Muscle of leg (tissue), 11 donors: ENCODE data around the gene PICALM. TPM values are rescaled to one million over a fixed set of nuclear protein-coding genes. Genes with fewer than 3 reads are reported as not detected.
A peak's percentile ranks its signal among the peaks of the same experiment; 100 is the strongest.
"Not testable (repeated sequence)": the region's sequence is repeated elsewhere in the genome, so short reads cannot be mapped to it uniquely, and the experiment has no call there.

ENCODE experiments used
- DNase-seq: peaks from one replicate; pipeline ENCODE4 v3.0.0; 2013
- H3K27ac ChIP-seq: one replicate; pipeline ENCODE4 v1.5.1; 2013; ENCODE audit warnings: mild to moderate bottlenecking, low read length, control low read depth
- H3K27me3 ChIP-seq: one replicate; pipeline ENCODE4 v1.6.1; 2013; ENCODE audit warnings: low read length; ENCODE audit not compliant: control insufficient read depth, insufficient read depth
- H3K36me3 ChIP-seq: one replicate; pipeline ENCODE4 v1.6.1; 2013; ENCODE audit warnings: low read length; ENCODE audit not compliant: control insufficient read depth, insufficient read depth
- H3K4me1 ChIP-seq: one replicate; pipeline ENCODE4 v1.6.1; 2013; ENCODE audit warnings: low read length; ENCODE audit not compliant: control insufficient read depth, insufficient read depth
- H3K4me3 ChIP-seq: one replicate; pipeline ENCODE4 v1.5.1; 2013; ENCODE audit warnings: low read length, control low read depth
- H3K9me3 ChIP-seq: replicated peaks from 2 replicates; pipeline ENCODE4 v1.6.1; 2013; ENCODE audit warnings: low read depth, low read length; ENCODE audit not compliant: control insufficient read depth
- WGBS: methylation state at CpG from one replicate; pipeline ENCODE4 v1.1.5; 2013; ENCODE audit warnings: missing lambda C conversion rate; ENCODE audit not compliant: insufficient coverage; 5-methylcytosine and 5-hydroxymethylcytosine counted together
- polyA plus RNA-seq, 8 donors: library from polyadenylated mRNA; unstranded; fragments of 120-200 nt; gene quantifications; one replicate each; pipeline versions ENCODE4 v1.2.1 to v1.2.3, GENCODE V29; 2013; ENCODE audit warnings: inconsistent platforms in 1 of 8, low replicate concordance in 1 of 8; ENCODE audit not compliant: insufficient read length in 8 of 8, insufficient read depth in 1 of 8
- total RNA-seq: library from RNA; stranded (reverse); fragments of 120-200 nt; gene quantifications from one replicate; pipeline ENCODE4 v1.2.4, GENCODE V29; 2013

Gene PICALM
- total and polyA plus RNA-seq, 9 donors, result 96.2 to 171 (median 116) TPM

GRCh38 chr11:85961130-85961529 lies 107.8 kb downstream of the PICALM start:
- no peak for DNase-seq
- H3K4me1 ChIP-seq, result peaks cover 8% of the 10 kb centered on the region
- peak overlapping the region; percentile 29 for H3K27ac ChIP-seq
- H3K27me3 ChIP-seq, result no peaks in the 10 kb centered on the region
- WGBS, result no CpG with 5 or more reads among the region's 6 CpGs
- peaks cover 25% of the 10 kb centered on the region for H3K36me3 ChIP-seq
- no peak overlapping the region for H3K4me3 ChIP-seq
- H3K9me3 ChIP-seq, result no peaks in the 10 kb centered on the region

GRCh38 chr11:85960678-85961077 lies 108.2 kb downstream of the PICALM start:
- Histone ChIP-seq H3K4me3 (no peak overlapping the region), H3K4me1 (peaks cover 8% of the 10 kb centered on the region), H3K27me3 (no peaks in the 10 kb centered on the region), H3K36me3 (peaks cover 22% of the 10 kb centered on the region), H3K9me3 (no peaks in the 10 kb centered on the region), H3K27ac (no peak overlapping the region)
- no peak for DNase-seq
- 66% methylated on average over 3 of the region's 3 CpGs for WGBS

- Histone ChIP-seq H3K27ac (peak overlapping the region; percentile 1), H3K4me3 (no peak overlapping the region), H3K9me3 (peaks cover 3% of the 10 kb centered on the region), H3K4me1 (peaks cover 12% of the 10 kb centered on the region), H3K36me3 (peaks cover 18% of the 10 kb centered on the region), H3K27me3 (no peaks in the 10 kb centered on the region)
- peak; percentile 45 for DNase-seq
- WGBS, result 43% methylated on average over 1 of the region's 1 CpG
These were observed 113.4 kb downstream of the PICALM start for GRCh38 chr11:85955531-85955930.

DNA sequence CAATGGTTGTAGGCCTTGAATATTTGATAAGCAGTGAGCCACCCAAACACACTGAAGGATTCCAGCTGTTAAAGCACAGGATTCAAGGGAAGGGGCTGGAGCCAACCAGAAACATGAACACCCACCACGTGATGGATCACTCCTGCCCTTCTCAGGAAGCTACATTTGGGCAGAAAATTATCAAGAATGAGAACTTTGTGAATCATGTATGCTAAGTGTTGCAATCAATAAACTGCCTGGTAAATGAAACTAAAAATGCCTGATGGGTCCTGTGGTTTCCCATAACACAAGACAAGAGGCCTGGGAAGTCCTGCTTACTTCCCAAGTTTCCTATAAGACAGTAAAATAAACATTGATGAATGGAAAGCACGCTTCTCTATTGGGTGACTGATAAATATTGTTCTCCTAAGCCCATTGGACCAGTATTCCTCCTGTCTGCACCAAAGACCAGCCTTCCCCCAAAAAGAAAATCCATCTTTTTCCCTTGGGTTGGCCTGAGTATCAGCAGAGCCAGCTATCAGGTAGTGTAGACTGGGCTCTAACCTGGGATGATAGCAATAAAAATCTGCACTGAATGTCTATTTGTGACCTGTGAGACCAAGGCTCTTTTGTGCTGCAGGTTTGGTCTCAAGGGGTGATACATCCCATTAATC lies 115.3 kb downstream of the PICALM start:
- Histone ChIP-seq H3K27me3 (no peaks in the 10 kb centered on the region), H3K9me3 (peaks cover 3% of the 10 kb centered on the region), H3K36me3 (peaks cover 17% of the 10 kb centered on the region), H3K27ac (no peak overlapping the region), H3K4me3 (no peak overlapping the region), H3K4me1 (peaks cover 12% of the 10 kb centered on the region)
- DNase-seq, result no peak
- WGBS, result no CpG with 5 or more reads among the region's 2 CpGs

DNA sequence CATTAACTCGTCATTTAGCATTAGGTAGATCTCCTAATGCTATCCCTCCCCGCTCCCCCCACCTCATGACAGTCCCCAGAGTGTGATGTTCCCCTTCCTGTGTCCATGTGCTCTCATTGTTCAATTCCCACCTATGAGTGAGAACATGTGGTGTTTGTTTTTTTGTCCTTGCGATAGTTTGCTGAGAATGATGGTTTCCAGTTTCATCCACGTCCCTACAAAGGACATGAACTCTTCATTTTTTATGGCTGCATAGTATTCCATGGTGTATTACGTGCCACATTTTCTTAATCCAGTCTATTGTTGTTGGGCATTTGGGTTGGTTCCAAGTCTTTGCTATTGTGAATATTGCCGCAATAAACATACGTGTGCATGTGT lies 116.8 kb downstream of the PICALM start:
- no CpG with 5 or more reads among the region's 7 CpGs for WGBS
- not testable (repeated sequence) for H3K4me3 ChIP-seq, H3K9me3 ChIP-seq, H3K27me3 ChIP-seq, H3K27ac ChIP-seq, DNase-seq
- Histone ChIP-seq H3K4me1 (peaks cover 14% of the 10 kb centered on the region), H3K36me3 (peaks cover 13% of the 10 kb centered on the region)

DNA sequence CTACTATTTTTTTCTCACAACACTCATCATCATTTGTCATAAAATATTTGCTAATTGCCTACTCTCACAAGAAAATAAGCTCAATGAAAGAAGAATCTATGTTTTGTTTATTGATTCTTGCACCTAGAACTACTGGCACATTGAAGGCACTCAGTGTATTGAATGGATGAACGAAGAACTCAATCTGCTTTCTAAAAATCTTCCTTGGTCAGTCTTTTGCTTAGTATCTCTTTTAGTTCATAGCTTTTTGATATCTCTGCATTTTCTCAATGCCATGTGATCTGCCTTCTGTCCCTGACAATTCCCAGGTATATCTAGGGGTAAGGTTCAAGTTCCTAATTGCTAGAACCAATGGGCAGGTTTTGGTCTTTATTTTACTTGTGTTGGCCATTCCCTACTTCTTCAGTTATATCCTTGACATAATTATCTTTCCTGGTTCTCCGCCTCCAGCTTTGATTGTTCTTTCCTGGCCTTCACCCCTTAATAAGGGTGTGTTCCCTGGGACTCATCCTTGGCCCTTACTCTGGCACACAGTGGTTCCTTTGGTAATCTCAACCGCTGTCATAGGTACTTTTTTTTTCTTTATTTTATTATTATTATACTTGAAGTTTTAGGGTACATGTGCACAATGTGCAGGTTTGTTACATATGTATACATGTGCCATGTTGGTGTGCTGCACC lies 117.3 kb downstream of the PICALM start:
- H3K4me1 ChIP-seq, result peaks cover 14% of the 10 kb centered on the region

GRCh38 chr11:85951049-85951405 lies 117.9 kb downstream of the PICALM start:
- Histone ChIP-seq H3K9me3 (peaks cover 3% of the 10 kb centered on the region), H3K27ac (no peak overlapping the region), H3K4me3 (no peak overlapping the region), H3K27me3 (no peaks in the 10 kb centered on the region), H3K36me3 (peaks cover 6% of the 10 kb centered on the region), H3K4me1 (peaks cover 12% of the 10 kb centered on the region)
- no peak for DNase-seq
- 89% methylated on average over 2 of the region's 4 CpGs for WGBS

More for the DNA sequence above, 117.3 kb downstream of the PICALM start:
- DNase-seq, result no peak
- H3K36me3 ChIP-seq, result peaks cover 11% of the 10 kb centered on the region
- 100% methylated on average over 1 of the region's 3 CpGs for WGBS
- no peak overlapping the region for H3K4me3 ChIP-seq
- H3K9me3 ChIP-seq, result peaks cover 3% of the 10 kb centered on the region
- H3K27me3 ChIP-seq, result no peaks in the 10 kb centered on the region
- no peak overlapping the region for H3K27ac ChIP-seq

- H3K9me3 ChIP-seq, result peaks cover 3% of the 10 kb centered on the region
- H3K36me3 ChIP-seq, result peaks cover 6% of the 10 kb centered on the region
- H3K27ac ChIP-seq, result no peak overlapping the region
- DNase-seq, result no peak
- H3K27me3 ChIP-seq, result no peaks in the 10 kb centered on the region
- 100% methylated on average over 2 of the region's 8 CpGs for WGBS
- peaks cover 12% of the 10 kb centered on the region for H3K4me1 ChIP-seq
- no peak overlapping the region for H3K4me3 ChIP-seq
These were observed 118.4 kb downstream of the PICALM start for GRCh38 chr11:85950317-85951048.

DNA sequence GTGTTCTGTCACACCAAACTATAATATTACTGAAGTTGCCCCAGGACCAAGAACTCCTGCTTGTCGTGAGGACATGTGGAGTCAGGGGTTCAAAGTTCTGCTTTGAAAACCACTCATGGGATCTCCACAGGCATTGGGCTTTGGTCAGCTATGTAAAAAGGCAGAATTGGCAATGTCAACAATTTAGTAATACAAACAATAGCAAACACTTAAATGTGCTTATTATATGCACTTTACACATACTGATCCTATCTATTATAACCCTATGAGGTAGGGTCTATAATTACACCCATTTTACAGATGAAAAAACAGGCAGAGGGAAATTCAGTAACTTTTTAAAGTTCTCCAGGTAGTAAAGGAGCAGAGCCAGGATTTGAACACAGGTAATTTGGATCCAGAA lies 119.1 kb downstream of the PICALM start:
- no peaks in the 10 kb centered on the region for H3K27me3 ChIP-seq
- peaks cover 9% of the 10 kb centered on the region for H3K4me1 ChIP-seq

DNA sequence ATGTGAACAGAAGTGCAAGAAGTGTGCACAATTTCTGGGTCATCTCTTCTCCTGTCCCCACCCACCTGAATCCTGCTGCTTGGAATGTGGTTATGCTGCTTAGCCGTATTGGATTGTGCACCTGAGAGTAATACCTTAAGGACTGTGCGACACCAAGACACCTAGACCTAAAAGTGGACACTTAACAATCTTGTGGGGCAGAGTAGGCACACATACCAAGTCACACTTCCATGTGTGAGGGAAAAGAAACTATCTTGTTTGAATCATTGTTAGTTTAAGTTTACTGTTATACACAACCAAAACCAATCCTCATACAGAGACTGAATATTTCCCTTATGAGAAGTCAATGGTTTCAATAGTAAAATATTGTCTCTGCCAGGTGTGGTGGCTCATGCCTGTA lies 120.0 kb downstream of the PICALM start:
- Histone ChIP-seq H3K9me3 (peaks cover 3% of the 10 kb centered on the region), H3K27me3 (no peaks in the 10 kb centered on the region), H3K36me3 (peaks cover 3% of the 10 kb centered on the region), H3K27ac (no peak overlapping the region), H3K4me1 (peaks cover 3% of the 10 kb centered on the region), H3K4me3 (no peak overlapping the region)
- DNase-seq, result no peak
- no CpG with 5 or more reads among the region's 2 CpGs for WGBS

More for the DNA sequence above, 119.1 kb downstream of the PICALM start:
- no peak for DNase-seq
- Histone ChIP-seq H3K36me3 (peaks cover 6% of the 10 kb centered on the region), H3K4me3 (no peak overlapping the region), H3K27ac (no peak overlapping the region), H3K9me3 (peaks cover 3% of the 10 kb centered on the region)
- WGBS, result no CpG with 5 or more reads among the region's 1 CpG
